ENCODE measurements around the gene FYB1.

FYB1 gene

GRCh38 chr5:39082995-39083394 lies 136.4 kb downstream of the FYB1 start:
- DNase-seq (ENCODE audit: low spot score), result no peak

GRCh38 chr5:39080597-39081204 lies 138.7 kb downstream of the FYB1 start:
- DNase-seq (ENCODE audit: low spot score), result peak; percentile 42

DNA sequence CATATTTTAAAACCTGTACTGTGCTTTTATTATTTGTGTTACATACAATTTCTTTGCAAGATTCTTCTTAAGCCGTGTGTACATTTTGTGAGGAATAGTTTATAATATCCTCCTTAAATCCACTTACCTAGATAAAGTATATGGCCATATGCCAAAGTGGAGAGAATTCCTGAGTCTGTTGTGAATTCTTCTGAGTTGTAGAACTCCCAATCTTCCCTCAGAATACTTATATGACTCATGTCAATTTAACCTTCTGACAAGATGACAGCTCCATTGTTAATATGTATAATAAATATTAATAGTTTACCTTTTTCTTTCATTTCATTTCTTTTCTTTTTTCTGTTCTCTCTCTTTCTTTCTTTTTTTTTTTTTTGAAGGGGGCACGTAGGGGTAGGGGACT lies 139.2 kb downstream of the FYB1 start:
- no peak for DNase-seq (ENCODE audit: low spot score)

- DNase-seq (ENCODE audit: low spot score), result no peak
Measured at GRCh38 chr5:39079147-39079546, 140.2 kb downstream of the FYB1 start.

GRCh38 chr5:39076757-39077728 lies 142.3 kb downstream of the FYB1 start:
- peak; percentile 53 for DNase-seq (ENCODE audit: low spot score)

DNA sequence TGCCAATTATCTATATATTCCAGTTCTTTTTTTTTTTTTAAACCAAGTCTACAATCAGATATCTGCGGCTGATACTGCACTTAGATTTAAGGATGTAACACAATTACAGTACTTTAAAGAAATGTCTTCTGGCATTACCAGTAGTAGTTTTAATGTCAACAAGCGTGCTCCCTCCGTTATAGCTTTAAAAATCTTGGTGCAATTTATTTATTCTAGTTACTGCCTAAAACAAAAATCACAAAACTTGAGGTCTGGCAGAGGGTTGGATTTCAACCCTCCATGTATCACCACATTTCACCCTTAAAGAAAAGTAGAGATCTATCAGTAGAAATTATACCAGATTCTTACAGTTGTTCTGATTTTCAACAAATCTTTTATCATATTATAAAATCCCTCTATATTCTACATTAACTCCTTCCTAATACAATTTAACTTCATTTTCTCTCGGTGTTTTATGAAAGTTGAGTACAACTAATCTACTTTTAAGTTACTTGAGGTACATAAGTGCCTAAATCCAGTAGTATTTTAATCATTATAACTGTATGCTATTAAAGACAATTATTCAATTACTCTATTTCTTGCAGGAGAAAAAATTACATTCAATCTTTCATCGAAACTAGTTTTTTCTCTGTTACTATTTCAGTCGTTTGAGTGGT lies 143.1 kb downstream of the FYB1 start:
- no peak for DNase-seq (ENCODE audit: low spot score)

- peak; percentile 88 for DNase-seq (ENCODE audit: low spot score)
Measured at GRCh38 chr5:39074017-39074814, 145.1 kb downstream of the FYB1 start, which contains the start of gene RICTOR. Gene RICTOR, minus strand, starts transcription at chr5:39074399. Its CDS starts 22 bp downstream, at chr5:39074377.

DNA sequence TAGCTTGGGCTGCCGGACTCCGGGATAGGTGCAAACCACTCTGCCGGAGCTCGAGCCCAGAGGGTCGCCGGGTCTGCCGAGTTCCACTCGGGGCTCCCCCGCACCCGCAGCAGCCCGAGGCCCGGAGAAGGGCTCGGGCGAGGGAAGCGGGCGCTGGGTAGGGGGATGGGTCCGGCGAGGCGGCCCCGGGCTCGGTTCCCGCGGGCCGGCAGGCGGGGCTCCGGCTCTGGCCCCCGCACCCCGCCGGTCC lies 145.7 kb downstream of the FYB1 start:
- DNase-seq (ENCODE audit: low spot score), result no peak

DNA sequence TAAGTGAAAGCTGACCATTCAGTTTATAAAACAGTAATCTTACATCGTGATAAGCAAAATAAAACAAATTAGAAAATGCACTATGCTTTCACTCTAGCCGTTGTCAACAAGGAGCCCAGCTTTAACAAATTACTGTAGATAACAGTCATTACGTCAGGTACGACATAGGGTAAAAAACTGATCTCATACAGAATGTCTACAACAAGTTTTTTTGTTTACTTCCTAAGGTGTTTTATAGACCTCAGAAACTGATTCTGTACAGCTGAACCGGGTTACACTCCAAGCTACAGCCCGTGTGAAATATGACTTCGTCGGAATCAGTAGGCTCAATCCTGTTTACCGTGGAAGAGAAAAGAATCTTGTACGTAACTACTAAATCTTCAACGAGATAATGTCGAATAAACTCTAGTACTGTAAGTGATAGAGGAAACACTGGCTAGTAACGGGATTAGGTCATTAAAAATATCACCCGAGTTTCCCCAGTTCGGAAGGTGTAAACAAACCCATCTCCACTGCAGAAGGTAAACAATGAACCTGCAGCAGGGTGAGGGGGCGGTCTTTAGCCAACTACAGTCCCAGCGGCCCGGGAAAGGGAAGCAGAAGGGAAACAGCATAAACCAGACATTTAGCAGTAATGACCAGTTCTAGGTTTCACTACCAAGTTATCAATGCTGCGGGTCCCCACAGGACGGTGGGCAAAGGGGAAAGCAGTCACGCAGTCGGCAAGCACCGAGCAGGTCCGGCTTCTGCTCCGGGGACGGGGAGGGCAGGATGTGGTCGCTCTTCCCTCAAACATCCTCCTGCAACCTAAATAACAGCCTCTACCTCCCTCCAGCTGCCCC lies 146.2 kb downstream of the FYB1 start:
- DNase-seq (ENCODE audit: low spot score), result peak; percentile 46

GRCh38 chr5:39068099-39068498 lies 151.3 kb downstream of the FYB1 start:
- no peak for DNase-seq (ENCODE audit: low spot score)

GRCh38 chr5:39064450-39064849 lies 154.9 kb downstream of the FYB1 start:
- no peak for DNase-seq (ENCODE audit: low spot score)

DNA sequence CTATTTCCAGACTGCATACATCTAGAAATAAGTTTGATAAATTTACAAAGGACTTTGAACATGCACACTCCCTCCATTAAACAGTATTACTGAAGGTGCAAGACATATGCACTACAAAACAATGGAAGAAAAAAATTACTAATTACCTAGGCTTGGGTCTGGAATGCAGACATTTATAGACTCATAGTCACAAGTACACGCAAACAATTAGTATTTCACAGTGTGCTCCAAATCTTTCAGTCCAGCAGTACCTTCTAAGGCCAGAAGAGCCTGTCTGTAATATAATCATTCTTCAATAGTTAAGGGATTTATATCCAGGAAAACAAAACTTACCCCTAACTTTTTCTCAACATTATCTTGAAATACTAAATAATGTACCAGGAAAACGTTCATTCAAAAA lies 156.3 kb downstream of the FYB1 start:
- no peak for DNase-seq (ENCODE audit: low spot score)

DNA sequence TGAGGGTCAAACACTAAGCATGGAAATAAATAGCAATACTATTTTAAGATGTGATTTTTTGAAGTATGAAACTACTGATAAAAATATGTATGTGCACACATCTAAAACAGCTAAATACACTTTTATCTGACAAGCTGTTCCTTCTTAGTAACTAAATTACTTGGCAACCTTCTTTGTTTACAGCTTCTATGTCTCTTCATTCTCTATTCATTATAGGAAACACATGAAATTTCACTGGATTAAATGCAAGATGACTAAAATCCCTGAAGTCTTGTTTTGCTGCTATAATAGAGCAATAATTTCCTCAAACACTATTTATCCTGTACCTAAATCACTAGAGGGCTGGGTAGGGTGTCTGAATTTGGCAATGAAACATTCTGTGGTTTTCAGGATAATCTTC lies 156.8 kb downstream of the FYB1 start:
- DNase-seq (ENCODE audit: low spot score), result no peak

GRCh38 chr5:39062104-39062503 lies 157.3 kb downstream of the FYB1 start:
- DNase-seq (ENCODE audit: low spot score), result no peak

GRCh38 chr5:39059064-39059463 lies 160.3 kb downstream of the FYB1 start:
- DNase-seq (ENCODE audit: low spot score), result no peak

GRCh38 chr5:39058178-39058921 lies 161.0 kb downstream of the FYB1 start:
- no peak for DNase-seq (ENCODE audit: low spot score)

DNA sequence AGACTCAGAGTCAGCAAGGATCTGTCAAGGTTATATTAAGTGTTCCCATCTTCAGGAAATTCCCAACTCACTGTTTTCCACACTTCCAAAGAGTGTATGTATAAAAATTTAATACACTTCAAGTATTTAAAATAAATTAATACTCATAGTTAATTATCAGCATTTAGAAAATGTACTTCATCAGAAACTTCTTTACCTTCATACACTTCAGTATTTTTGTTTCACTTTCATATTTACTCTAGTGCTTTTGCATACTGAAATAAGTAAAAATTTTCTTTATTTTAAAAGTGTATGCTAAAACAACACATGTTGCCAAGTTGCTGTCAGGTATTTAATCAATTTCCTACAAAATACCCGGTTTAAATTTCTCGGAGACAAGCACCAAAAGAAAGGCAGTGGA lies 161.6 kb downstream of the FYB1 start:
- DNase-seq (ENCODE audit: low spot score), result no peak

GRCh38 chr5:39055768-39056398 lies 163.5 kb downstream of the FYB1 start:
- no peak for DNase-seq (ENCODE audit: low spot score)
